Astrocyte of the cerebellum (primary cell): ENCODE results near the gene SMIM32.

ENCODE experiments used
- DNase-seq: peaks from one replicate; pipeline ENCODE4 v3.0.0-alpha.2; 2011; ENCODE audit warnings: low read depth
- H3K4me3 ChIP-seq: 2 replicates; pipeline ENCODE4 v1.5.1; 2011; ENCODE audit warnings: mild to moderate bottlenecking, low read depth, low read length, moderate library complexity
- in situ Hi-C: cut with HindIII; loops from 2 replicates; pipeline ENCODE4 v1.10.0; 2017; ENCODE audit warnings: low sequenced_read_pairs
- TF ChIP-seq, protein P1 (sequence below): IDR thresholded peaks from 2 replicates; pipeline ENCODE4 v1.5.1; 2012; ENCODE audit warnings: low read length, low read depth, moderate library complexity, mild to moderate bottlenecking; ENCODE audit errors: missing control alignments

The SMIM32 gene

DNA sequence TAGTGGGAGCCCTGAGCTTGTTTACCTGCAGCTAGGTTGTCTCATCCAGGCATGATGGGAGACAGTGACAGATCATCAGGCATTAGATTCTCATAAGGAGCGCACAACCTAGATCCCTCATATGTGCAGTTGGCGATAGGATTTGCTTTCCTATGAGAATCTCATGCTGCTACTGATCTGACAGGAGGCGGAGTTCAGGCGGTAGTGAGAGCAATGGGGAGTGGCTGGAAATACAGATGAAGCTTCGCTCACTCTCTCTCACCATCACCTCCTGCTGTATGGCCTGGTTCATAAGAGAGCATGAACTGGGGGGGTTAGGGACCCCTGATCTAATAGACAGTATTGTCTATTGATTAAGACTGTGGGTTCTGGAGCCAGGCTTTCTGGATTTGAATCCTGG lies 35.4 kb downstream of the SMIM32 start:
- TF ChIP-seq, protein P1, sequence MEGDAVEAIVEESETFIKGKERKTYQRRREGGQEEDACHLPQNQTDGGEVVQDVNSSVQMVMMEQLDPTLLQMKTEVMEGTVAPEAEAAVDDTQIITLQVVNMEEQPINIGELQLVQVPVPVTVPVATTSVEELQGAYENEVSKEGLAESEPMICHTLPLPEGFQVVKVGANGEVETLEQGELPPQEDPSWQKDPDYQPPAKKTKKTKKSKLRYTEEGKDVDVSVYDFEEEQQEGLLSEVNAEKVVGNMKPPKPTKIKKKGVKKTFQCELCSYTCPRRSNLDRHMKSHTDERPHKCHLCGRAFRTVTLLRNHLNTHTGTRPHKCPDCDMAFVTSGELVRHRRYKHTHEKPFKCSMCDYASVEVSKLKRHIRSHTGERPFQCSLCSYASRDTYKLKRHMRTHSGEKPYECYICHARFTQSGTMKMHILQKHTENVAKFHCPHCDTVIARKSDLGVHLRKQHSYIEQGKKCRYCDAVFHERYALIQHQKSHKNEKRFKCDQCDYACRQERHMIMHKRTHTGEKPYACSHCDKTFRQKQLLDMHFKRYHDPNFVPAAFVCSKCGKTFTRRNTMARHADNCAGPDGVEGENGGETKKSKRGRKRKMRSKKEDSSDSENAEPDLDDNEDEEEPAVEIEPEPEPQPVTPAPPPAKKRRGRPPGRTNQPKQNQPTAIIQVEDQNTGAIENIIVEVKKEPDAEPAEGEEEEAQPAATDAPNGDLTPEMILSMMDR, result no peak
- in situ Hi-C loops, result no loop called here
- no peak overlapping the region for H3K4me3 ChIP-seq
- no peak for DNase-seq

DNA sequence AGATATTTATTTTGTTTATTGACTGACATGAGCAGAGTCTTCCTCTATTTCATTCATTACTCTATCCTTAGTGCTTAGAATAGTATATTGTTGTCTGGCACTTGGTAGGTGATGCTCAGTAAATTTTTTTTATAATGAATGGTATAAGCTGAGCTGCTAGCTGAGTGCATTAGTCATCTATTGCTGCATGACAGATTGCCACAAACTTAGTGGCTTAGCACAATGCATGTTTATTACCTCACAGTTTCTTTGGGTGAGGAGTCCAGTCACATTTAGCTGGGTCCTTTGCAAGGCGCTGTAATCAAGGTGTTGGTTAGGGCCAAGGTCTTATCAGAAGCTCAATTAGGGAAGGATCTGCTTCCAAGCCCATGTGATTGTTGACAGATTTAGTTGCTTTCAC lies 37.2 kb downstream of the SMIM32 start:
- TF ChIP-seq, protein P1, result no peak
- in situ Hi-C loops, result no loop called here
- H3K4me3 ChIP-seq, result no peak overlapping the region
- no peak for DNase-seq

DNA sequence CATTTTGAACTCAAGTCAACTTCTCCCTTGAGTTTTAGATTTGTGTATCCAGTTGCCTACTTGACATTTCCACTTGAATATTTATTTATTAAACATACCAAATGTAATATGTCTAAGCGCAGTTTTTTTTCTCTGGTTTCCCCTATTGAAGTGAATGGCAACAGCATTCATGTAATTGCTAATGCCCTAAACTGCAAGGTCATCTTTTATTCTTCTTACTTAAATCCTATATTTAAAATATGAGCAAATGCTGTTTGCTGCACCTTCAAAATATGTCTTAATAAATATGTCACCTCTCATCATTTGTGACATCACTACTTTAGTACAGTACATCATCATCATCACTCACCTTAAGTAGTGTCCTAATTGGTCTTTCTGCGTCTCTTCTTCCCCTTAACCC lies 37.9 kb downstream of the SMIM32 start:
- no peak for DNase-seq
- TF ChIP-seq, protein P1, result no peak
- no peak overlapping the region for H3K4me3 ChIP-seq
- in situ Hi-C loops, result no loop called here

DNA sequence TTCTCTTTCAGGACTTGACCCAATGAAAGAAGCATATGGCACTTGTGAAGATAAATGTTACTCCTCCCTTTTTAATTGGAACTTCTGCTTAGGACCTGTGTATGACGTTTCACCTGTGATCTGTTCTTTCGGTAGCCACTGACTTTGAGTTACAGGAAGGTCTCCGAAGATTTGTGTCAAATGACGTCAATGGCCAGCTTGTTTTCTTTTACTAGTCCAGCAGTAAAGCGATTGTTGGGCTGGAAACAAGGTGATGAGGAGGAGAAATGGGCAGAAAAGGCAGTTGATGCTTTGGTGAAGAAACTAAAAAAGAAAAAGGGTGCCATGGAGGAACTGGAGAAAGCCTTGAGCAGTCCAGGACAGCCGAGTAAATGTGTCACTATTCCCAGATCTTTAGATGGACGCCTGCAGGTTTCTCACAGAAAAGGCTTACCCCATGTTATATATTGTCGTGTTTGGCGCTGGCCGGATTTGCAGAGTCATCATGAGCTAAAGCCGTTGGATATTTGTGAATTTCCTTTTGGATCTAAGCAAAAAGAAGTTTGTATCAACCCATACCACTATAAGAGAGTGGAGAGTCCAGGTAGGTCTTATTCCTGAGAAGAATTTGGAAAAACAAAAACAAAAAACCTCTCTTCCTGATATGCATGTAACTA lies 39.3 kb downstream of the SMIM32 start:
- H3K4me3 ChIP-seq, result no peak overlapping the region
- TF ChIP-seq, protein P1, result no peak

DNA sequence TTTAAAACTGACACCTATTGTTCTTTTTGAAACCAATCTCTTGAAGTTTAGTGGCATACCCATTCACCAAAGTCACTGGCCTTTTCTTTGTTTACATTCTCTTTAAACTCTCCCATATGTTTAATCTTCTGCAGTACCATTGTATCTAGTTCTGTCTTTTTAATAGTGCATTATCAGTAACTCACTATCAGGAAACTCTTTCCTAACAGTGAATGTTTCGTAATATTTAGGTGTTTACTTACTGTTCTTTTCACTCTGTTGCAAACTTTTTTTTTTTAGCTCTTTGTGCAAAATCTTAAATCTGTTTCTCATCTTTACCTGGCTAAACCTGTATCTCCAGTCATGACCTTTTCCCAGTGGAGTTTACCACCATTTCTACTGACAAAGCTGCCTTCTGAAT lies 43.1 kb downstream of the SMIM32 start:
- TF ChIP-seq, protein P1, result no peak
- no peak for DNase-seq
- H3K4me3 ChIP-seq, result no peak overlapping the region
- in situ Hi-C loops, result no loop called here

More for the DNA sequence above, 39.3 kb downstream of the SMIM32 start:
- no peak for DNase-seq
- in situ Hi-C loops, result no loop called here

DNA sequence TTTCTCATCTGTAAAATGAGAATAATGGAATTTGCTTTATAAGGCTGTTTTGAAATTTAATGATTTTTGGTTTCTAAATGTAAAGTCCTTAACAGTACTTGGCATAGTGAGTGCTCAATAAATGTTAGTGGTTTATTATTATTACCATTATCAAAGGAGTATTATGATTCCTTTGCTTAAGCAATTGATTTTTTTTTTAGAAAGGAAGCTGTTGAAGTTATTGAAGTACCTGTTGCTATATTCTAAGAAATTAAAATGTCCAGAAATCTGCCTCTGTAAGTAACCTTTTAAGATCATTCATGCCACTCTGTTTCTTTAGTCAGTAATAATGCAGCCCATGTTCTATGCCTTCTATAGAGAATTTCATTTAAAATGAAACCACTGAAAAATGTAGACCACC lies 45.3 kb downstream of the SMIM32 start:
- in situ Hi-C loops, result no loop called here
- DNase-seq, result no peak
- TF ChIP-seq, protein P1, result no peak
- no peak overlapping the region for H3K4me3 ChIP-seq
